Activated naive CD4-positive, alpha-beta T cell treated with Interleukin-2 at 50 U/mL for 16 hours (primary cell): ENCODE results near the gene CFAP57.
"Not testable (repeated sequence)": the region's sequence is repeated elsewhere in the genome, so short reads cannot be mapped to it uniquely, and the experiment has no call there.

Experiments
- DNase-seq: peaks from one replicate; pipeline ENCODE4 v3.0.0-alpha.2; 2020

Gene CFAP57

GRCh38 chr1:43177691-43178090 lies 5.6 kb downstream of the CFAP57 start:
- no peak for DNase-seq

DNA sequence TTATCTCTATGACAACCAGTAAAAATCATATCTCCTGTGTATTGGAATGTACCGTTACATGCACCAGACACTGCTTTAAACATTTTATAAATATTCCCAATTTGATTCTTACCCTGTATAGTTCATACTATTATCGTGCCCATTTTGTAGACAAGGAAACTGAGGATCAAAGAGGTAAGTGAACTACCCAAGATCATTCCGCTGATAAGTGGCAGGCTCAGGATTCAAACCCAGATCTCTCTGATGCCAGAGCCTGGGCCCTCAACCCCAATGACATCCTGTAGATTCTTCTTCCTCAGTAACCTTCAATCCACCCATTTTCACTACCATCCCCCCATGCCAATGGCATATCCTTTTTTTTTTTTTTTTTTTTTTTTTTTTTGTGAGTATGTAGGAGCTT lies 12.3 kb downstream of the CFAP57 start:
- DNase-seq: no peak

- DNase-seq: no peak
These were observed 12.9 kb downstream of the CFAP57 start for GRCh38 chr1:43184995-43185394.

GRCh38 chr1:43188106-43188505 lies 16.0 kb downstream of the CFAP57 start:
- DNase-seq: no peak

DNA sequence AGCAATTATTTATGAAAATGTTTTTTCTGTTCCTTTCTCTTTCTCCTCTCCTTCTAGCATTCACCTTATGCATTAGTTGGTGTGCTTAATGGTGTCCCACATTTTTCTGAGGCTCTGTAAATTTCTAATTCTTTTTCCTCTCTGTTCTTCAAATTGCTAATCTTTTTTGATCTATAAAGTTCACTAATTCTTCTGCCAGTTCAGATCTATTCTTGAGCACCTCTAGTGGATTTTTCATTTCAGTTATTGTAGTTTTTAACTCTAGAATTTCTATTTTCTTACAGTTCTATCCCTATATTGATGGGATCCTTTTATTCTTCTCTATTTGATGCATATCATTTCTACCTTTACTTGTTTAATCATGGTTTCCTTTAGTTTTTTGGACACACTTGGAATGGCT lies 22.4 kb downstream of the CFAP57 start:
- DNase-seq: no peak

GRCh38 chr1:43197343-43198127 lies 25.4 kb downstream of the CFAP57 start:
- no peak for DNase-seq

DNA sequence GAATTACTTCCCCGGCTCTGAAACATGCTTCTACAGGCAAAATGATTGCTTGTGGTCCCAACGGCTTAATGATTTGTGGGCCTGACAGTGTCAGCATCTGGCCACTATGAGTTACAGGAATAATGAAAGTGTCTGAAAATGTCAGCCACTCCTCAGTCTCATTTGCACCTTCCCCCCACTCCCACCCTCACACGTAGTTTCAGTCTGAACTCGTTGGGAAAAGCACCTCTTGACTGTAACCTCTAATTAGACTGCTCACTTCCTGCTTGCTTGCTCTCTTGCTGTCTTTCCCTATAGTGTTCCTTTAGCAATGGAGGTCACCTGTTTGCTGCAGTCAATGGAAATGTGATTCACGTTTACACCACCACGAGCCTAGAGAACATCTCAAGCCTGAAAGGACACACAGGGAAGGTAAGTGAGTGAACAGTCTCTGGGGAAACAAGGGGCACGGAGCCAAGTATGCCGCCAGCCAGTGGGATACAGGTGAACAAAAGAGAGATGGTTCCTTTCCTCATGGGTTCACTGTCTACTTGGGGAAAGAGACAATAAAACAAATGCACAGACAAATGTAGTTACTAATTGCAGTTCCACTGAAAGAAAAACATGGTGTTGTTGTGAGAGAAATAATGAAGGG lies 27.1 kb downstream of the CFAP57 start:
- DNase-seq: no peak

DNA sequence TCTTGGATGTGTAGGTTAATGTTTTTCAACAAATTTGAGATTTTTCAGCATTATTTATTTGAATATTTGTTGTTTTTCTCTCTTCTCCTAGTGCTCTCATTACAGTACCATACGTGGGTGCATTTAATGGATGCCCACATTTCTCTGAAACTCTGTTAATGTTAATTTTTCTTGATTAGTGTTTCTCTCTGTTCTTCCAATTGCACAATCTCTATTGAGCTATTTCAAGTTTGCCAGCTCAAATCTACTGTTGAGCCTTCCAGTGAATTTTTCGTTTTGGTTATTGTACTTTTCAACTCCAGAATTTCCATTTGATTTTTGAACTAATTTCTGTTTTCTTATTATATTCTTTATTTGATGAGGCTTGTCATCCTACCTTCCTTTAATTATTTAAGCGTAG lies 31.7 kb downstream of the CFAP57 start:
- DNase-seq: no peak

- no peak for DNase-seq
These were observed 32.3 kb downstream of the CFAP57 start for GRCh38 chr1:43204394-43204793.

DNA sequence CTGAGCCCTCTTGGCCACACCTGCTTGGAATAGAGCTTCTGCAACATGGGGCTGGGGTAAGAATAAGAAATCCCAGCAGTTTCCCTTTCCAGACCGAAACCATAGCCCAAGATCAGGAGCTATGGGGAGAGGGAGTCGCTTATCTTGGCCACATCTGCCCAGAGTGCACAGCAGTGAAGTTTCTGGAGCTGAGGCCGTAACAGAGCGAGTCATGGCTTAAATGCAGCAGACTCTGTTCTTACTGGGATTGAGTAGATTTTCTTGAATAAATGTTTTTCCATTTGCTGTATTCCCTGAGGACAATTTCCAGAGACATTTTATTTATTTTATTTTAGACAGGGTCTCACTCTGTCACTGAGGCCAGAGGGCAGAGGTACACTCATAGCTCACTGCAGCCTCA lies 33.5 kb downstream of the CFAP57 start:
- no peak for DNase-seq

GRCh38 chr1:43206600-43207228 lies 34.6 kb downstream of the CFAP57 start:
- DNase-seq: no peak

GRCh38 chr1:43207229-43207853 lies 35.2 kb downstream of the CFAP57 start:
- DNase-seq: no peak

GRCh38 chr1:43208277-43208676 lies 36.1 kb downstream of the CFAP57 start:
- not testable (repeated sequence) for DNase-seq

GRCh38 chr1:43214501-43215444 lies 42.6 kb downstream of the CFAP57 start:
- no peak for DNase-seq

- DNase-seq: no peak
These were observed 45.6 kb downstream of the CFAP57 start for GRCh38 chr1:43217747-43218146.

DNA sequence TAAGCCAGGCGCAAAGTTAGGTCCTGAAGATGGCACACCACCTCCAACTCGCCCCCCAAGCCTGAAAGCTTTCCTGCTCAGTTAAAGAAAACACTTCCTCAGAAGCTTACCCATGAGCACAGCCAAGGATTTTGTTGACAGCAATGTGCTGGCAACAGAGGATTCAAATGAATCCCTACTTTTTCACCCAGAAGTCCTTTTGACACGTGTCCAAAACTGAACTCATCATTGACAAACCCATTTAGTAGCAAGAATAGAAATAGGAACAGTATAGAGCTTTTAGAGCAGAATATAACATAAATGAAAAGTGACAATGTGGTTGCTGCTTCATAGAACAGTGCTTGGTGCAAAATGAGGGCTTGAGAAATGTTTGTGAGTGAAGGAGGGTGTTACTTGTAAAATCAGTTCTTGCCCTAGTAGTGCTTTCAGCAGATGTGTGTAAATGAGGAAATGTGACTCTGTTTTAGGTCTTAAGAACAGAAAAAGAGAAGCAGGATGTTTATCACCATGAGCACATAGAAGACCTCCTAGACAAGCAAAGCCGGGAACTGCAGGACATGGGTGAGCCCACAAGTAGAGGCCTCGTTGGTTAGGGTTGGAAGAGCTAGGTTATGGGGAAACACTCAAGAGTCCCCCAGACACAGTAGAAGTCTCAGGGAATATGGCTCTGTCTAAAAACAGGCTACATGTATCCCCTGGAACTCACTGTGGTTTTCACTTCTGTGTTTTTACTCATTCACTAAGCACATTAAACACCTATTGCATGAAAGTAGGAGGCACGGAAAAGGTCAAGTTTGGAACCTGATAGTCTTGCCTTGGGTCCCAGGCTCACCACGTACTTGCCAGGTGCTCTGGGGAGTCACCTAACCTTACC lies 49.0 kb downstream of the CFAP57 start:
- DNase-seq: no peak

DNA sequence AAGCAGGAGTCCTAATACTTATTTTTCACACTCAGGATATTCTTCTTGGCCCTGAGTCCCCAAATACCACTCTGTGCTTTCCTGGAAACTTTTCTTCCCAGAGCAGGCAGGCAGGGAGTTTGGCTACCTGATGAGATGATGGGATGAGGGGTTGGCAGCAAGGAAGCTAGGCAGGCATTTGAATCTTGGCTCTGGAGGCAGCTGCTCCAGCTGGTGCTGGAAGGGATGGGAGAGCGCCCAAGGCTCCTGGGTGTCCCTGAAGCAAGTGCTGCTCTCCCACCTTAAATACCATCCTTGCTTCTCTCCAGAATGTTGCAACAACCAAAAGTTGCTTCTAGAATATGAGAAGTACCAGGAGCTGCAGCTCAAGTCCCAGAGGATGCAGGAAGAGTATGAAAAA lies 49.7 kb downstream of the CFAP57 start:
- no peak for DNase-seq

DNA sequence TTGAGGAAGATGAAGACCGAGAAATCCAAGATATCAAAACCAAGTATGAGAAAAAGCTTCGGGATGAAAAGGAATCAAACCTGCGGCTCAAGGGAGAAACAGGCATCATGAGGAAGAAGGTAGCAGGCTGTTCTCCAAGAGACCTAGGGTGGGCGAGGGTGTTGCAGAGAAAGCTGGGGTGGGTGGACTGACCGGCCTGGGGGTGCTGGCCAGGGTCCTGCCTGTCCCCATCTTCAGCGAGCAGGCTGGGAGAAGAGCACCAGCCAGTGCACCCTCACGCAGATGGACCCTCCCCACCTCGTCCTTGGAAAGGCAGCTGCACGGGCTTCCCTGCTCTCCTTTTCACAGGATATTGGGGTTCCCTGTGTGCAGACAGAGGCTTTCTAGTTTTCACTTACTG lies 50.7 kb downstream of the CFAP57 start:
- no peak for DNase-seq

DNA sequence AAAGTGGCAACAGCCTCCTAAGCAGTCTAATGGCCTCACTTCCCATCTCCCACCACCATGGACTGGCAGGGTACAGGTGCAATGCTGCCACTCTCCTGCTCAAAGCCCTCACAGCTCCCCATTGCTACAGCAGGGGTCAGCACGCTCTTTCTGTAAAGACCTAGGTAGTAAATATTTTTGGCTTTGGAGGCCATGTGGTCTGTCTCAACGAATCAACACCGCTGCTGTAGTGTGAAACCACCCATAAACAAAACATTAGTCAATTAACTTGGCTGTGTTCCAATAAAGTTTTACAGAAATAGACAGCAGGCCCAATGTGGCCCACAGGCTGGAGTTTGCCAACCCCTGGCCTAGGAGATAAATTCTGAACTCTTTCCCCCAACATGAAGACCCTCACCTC lies 53.0 kb downstream of the CFAP57 start:
- no peak for DNase-seq

DNA sequence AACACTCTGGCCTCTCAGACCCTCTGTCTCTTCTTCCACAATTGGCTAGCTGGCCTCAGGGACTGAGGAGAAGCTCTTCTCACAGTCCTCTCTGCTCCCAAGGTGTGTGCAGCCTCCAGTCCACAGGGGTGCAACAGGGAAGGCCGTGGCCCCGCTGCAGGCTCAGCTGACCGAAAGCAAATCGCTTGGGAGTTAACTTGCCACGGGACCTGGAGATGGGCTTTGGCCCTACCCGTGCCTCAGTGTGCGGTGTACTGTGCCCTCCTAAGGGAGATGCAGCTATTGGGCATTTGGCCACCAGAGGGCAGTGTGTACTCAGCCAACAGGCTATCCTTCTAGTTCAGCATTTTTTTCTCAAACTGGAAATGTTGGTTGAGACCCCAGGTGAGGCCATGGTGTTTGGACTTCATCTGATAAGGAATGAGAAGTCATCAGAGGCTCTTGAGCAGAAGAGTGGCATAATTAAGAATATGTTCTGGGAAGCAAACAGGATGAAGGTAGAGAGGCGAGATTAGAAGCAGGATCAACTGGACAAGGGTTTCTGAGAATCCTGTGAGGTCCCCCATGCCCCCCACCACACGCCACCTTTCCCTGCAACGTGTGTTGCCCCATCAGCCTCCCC lies 55.1 kb downstream of the CFAP57 start:
- peak; percentile 85 for DNase-seq
